Lower leg skin (tissue), 4 donors: ENCODE results near the gene CLOCK. TPM values are rescaled to one million over a fixed set of nuclear protein-coding genes. Genes with fewer than 3 reads are reported as not detected.

Experiments
- DNase-seq, 2 donors: peaks; one replicate each; pipeline ENCODE4 v3.0.0-alpha.2; 2019; ENCODE audit warnings: low spot score in 2 of 2
- H3K4me3 ChIP-seq: fragments of 200-600 bp; sonication (generic); 2 replicates; pipeline ENCODE4 v1.5.1; 2017; ENCODE audit warnings: mild to moderate bottlenecking, low read depth; ENCODE audit not compliant: poor library complexity, severe bottlenecking
- POLR2A ChIP-seq, 2 donors: fragments of 450-650 bp; IDR thresholded peaks; one replicate each; pipeline ENCODE4 v1.6.1; 2016 to 2017; ENCODE audit warnings: antibody characterized with exemption in 2 of 2, mild to moderate bottlenecking in 1 of 2, moderate library complexity in 1 of 2
- WGBS, 2 donors: methylation state at CpG; one replicate each; pipeline ENCODE4 v1.1.5; 2018; 5-methylcytosine and 5-hydroxymethylcytosine counted together
- intact Hi-C: fragments of 100-400 bp; cut with DNase I; formaldehyde crosslinking; loops from one replicate; pipeline ENCODE4 v1.15.0; 2023; ENCODE audit warnings: low total_unique reads
- total RNA-seq, 4 donors: library from RNA; depleted of rRNA; stranded (reverse); fragments of >200 nt; gene quantifications; one replicate each; pipeline ENCODE4 v1.1.0, GENCODE V29; 2016
- TF ChIP-seq, protein P1 (sequence below), 3 donors: fragments of 450-650 bp; IDR thresholded peaks; one replicate each; pipeline ENCODE4 v1.5.1; 2016; ENCODE audit warnings: antibody characterized with exemption in 3 of 3, mild to moderate bottlenecking in 3 of 3, moderate library complexity in 2 of 3

CLOCK gene
- total RNA-seq, 4 donors from 2014 or later: 10.4 to 14.4 (median 12.5) TPM

DNA sequence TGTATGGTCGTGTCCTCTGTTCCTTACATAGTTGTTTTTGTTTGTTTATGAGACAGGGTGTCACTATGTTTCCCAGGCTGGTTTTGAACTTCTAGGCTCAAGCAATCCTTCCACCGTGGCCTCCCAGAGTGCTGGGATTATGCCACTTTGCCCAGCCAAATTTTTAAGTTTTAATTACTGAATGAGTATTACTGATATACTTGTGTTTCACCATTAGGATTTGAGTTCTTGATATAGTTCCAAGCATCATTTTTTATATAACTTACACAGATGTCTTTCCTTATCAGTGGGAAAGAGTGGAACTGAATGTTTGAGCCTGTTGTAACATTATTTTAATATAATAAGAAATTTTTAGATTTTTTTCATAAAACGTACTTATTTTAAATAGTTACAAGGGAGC is 130.5 kb downstream of the CLOCK start:
- DNase-seq: no peak
- 91 to 93% methylated on average over 3 of the region's 3 CpGs for WGBS, 2 donors
- no peak overlapping the region for H3K4me3 ChIP-seq
- intact Hi-C loops: no loop called here
- TF ChIP-seq POLR2A (IDR thresholded peaks at IDR 0.05): no peak
- TF ChIP-seq, protein P1, sequence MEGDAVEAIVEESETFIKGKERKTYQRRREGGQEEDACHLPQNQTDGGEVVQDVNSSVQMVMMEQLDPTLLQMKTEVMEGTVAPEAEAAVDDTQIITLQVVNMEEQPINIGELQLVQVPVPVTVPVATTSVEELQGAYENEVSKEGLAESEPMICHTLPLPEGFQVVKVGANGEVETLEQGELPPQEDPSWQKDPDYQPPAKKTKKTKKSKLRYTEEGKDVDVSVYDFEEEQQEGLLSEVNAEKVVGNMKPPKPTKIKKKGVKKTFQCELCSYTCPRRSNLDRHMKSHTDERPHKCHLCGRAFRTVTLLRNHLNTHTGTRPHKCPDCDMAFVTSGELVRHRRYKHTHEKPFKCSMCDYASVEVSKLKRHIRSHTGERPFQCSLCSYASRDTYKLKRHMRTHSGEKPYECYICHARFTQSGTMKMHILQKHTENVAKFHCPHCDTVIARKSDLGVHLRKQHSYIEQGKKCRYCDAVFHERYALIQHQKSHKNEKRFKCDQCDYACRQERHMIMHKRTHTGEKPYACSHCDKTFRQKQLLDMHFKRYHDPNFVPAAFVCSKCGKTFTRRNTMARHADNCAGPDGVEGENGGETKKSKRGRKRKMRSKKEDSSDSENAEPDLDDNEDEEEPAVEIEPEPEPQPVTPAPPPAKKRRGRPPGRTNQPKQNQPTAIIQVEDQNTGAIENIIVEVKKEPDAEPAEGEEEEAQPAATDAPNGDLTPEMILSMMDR (IDR thresholded peaks at IDR 0.05): no peak

DNA sequence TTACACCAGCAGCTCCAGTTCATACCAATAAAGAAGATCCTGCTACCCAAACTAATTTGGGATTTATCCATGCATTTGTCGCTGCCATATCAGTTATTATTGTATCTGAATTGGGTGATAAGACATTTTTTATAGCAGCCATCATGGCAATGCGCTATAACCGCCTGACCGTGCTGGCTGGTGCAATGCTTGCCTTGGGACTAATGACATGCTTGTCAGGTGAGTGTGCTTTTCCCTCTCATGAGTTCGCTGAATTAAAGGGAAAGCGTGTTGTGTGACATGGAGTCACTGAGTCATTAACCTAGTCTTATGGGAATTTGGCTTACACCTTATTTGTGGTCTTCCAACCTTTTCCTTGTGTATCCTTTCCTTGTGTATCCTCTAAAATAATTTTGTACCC is 135.1 kb downstream of the CLOCK start:
- WGBS, 2 donors: 94 to 98% methylated on average over 6 of the region's 6 CpGs
- no peak for DNase-seq

DNA sequence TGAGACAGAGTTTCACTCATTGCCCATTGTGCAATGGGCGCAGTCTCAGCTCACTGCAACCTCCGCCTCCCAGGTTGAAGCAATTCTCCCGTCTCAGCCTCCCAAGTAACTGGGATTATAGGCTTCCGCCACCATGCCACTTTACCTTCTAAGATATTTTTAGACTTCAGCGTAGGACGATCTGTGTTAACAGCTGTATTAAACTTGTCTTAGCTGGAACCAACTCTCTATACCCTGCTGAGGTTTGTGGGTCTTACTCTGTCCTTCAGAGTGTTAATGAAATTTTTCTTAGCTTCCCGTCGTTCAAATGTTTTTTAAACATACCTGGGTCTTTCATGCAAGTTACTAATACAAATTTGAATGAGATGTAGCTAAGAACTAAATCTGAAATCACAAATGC is 136.3 kb downstream of the CLOCK start:
- no peak overlapping the region for H3K4me3 ChIP-seq
- TF ChIP-seq POLR2A (IDR thresholded peaks at IDR 0.05): no peak
- TF ChIP-seq, protein P1 (IDR thresholded peaks at IDR 0.05): no peak
- no peak for DNase-seq
- WGBS, 2 donors: 88 to 96% methylated on average over 8 of the region's 8 CpGs
- intact Hi-C loops: no loop called here

More for the DNA sequence above, 135.1 kb downstream of the CLOCK start:
- intact Hi-C loops: no loop called here
- no peak overlapping the region for H3K4me3 ChIP-seq
- TF ChIP-seq, protein P1 (IDR thresholded peaks at IDR 0.05): no peak
- TF ChIP-seq POLR2A (IDR thresholded peaks at IDR 0.05): no peak

DNA sequence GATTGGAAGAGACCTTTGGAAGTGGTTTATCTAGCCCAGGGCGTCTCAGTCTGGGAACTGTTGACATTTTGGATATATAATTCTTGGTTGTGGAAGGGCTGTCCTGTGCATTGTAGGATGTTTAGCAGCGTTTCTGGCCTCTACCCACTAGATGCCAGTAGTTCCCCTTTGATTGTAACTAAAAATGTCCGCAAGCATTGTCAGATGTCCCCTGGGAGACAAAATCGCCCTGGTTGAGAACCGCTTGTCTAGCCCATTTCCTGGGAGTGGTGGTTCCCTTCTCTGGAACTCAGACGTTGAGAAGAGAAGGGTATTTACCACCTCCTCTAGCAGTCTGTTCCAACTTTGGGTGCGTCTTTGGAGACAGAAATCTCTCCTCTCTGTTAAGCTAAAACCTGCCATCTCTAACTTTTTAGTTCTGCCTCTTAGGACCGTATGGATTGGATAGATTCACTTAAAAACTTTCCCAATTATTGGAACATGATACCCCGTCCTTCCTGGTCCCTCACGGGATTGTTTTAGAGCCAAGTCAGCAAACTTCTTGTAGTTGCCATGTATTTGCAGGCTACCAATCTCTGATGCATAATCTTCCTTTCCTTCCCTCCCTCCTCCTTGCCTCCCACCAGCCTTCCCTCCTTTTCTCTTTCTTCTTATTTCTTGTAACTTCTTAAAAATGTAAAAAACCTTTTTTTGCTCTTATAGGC is 137.1 kb downstream of the CLOCK start:
- no peak for DNase-seq
- 49 to 59% methylated on average over 10 of the region's 10 CpGs for WGBS, 2 donors
- TF ChIP-seq, protein P1 (IDR thresholded peaks at IDR 0.05): no peak
- TF ChIP-seq POLR2A (IDR thresholded peaks at IDR 0.05): no peak
- no peak overlapping the region for H3K4me3 ChIP-seq
- intact Hi-C loops: no loop called here

DNA sequence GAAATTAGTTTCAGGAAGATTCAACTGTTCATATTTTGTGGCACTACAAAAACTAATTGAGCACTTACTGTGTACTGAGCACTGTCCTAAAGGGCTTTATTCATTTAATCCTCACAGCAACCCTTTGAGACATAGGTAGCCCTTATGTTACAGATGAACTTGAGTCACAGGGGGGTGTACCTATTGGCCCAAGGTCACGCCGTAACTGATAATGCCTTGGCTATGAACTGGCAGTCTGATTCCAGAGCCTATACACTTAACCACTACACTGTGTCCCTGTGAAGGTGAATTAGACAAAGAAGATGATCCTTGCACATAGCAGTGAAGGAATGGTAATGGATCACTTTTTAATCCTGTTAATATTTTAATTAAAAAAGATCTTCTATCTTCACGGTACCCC is 138.9 kb downstream of the CLOCK start:
- TF ChIP-seq, protein P1 (IDR thresholded peaks at IDR 0.05): no peak
- TF ChIP-seq POLR2A (IDR thresholded peaks at IDR 0.05): no peak
- DNase-seq: no peak
- WGBS, 2 donors: 68 to 91% methylated on average over 3 of the region's 3 CpGs
- no peak overlapping the region for H3K4me3 ChIP-seq
- intact Hi-C loops: no loop called here

DNA sequence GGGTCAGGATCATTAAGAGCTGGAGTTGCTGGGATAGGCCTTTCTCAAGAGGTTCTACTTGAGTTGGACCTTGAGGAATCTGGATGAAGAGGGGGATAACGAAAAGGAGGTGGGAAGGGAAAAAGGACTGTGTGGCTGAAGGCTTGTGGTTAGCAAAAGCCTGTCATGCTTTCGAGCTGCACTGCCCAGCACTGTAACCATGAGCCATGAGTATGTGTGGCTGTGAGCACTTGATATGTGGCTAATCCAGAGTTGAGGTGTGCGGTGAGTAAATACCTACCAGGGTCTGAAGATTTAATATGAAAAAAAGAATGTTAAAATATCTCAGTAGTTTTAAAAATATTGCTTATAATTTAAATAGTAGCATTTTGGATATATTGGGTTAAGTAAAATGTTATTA is 139.6 kb downstream of the CLOCK start:
- intact Hi-C loops: no loop called here
- 88 to 90% methylated on average over 3 of the region's 3 CpGs for WGBS, 2 donors
- H3K4me3 ChIP-seq: no peak overlapping the region
- DNase-seq: no peak
- TF ChIP-seq POLR2A (IDR thresholded peaks at IDR 0.05): no peak
- TF ChIP-seq, protein P1 (IDR thresholded peaks at IDR 0.05): no peak
